Endothelial cell of umbilical vein (primary cell): ENCODE measurements around the gene LRRC46.

Source experiments
- EZH2 ChIP-seq: IDR thresholded peaks from 2 replicates; pipeline ENCODE4 v1.6.1; 2012; ENCODE audit warnings: borderline replicate concordance, low read depth, mild to moderate bottlenecking, moderate library complexity, low read length, inconsistent platforms; ENCODE audit not compliant: severe bottlenecking
- JUN ChIP-seq: IDR thresholded peaks from 2 replicates; pipeline ENCODE4 v1.6.1; 2011; ENCODE audit warnings: borderline replicate concordance, low read depth; ENCODE audit not compliant: insufficient read length, insufficient read depth
- MYC ChIP-seq: IDR thresholded peaks from one replicate; pipeline ENCODE4 v1.6.1; 2011; ENCODE audit warnings: mild to moderate bottlenecking, low read depth, low read length
- POLR2A ChIP-seq: IDR thresholded peaks from 2 replicates; pipeline ENCODE4 v1.6.1; 2012; ENCODE audit warnings: low read depth, mild to moderate bottlenecking, control low read depth, low read length
- TF ChIP-seq, protein P1 (sequence below), 2 donors: IDR thresholded peaks; 1 replicate in 1 of 2; 2 replicates in 1 of 2; pipeline ENCODE4 v1.5.1; 2011; ENCODE audit warnings: low read length in 2 of 2, mild to moderate bottlenecking in 2 of 2, moderate library complexity in 2 of 2, control low read depth in 1 of 2, inconsistent platforms in 1 of 2, low read depth in 1 of 2; ENCODE audit not compliant: insufficient read depth in 1 of 2; ENCODE audit errors: extremely low read depth in 1 of 2

- TF ChIP-seq, protein P1, sequence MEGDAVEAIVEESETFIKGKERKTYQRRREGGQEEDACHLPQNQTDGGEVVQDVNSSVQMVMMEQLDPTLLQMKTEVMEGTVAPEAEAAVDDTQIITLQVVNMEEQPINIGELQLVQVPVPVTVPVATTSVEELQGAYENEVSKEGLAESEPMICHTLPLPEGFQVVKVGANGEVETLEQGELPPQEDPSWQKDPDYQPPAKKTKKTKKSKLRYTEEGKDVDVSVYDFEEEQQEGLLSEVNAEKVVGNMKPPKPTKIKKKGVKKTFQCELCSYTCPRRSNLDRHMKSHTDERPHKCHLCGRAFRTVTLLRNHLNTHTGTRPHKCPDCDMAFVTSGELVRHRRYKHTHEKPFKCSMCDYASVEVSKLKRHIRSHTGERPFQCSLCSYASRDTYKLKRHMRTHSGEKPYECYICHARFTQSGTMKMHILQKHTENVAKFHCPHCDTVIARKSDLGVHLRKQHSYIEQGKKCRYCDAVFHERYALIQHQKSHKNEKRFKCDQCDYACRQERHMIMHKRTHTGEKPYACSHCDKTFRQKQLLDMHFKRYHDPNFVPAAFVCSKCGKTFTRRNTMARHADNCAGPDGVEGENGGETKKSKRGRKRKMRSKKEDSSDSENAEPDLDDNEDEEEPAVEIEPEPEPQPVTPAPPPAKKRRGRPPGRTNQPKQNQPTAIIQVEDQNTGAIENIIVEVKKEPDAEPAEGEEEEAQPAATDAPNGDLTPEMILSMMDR (IDR thresholded peaks at IDR 0.05; ENCODE audit: extremely low read depth in 1 of 2, insufficient read depth in 1 of 2, low read depth in 1 of 2, low read length in 2 of 2) = no peak
- TF ChIP-seq EZH2 = no peak
- no peak for TF ChIP-seq POLR2A
- TF ChIP-seq MYC = no peak
- TF ChIP-seq JUN = no peak
These were observed 30.2 kb upstream of the LRRC46 start for GRCh38 chr17:47801176-47801765.
